Astrocyte (in vitro differentiated cells and primary cell): ENCODE data around the gene THOC2.
"Not testable (repeated sequence)": the region's sequence is repeated elsewhere in the genome, so short reads cannot be mapped to it uniquely, and the experiment has no call there.

ENCODE experiments used
- EZH2 ChIP-seq: IDR thresholded peaks from 2 replicates; pipeline ENCODE4 v1.6.1; 2012; ENCODE audit warnings: mild to moderate bottlenecking, low read length, inconsistent platforms; ENCODE audit not compliant: insufficient read depth
- TF ChIP-seq, protein P1 (sequence below): IDR thresholded peaks from 2 replicates; pipeline ENCODE4 v1.5.1; 2011; ENCODE audit warnings: low read depth, mild to moderate bottlenecking, inconsistent platforms, low read length, moderate library complexity; ENCODE audit not compliant: insufficient read depth

DNA sequence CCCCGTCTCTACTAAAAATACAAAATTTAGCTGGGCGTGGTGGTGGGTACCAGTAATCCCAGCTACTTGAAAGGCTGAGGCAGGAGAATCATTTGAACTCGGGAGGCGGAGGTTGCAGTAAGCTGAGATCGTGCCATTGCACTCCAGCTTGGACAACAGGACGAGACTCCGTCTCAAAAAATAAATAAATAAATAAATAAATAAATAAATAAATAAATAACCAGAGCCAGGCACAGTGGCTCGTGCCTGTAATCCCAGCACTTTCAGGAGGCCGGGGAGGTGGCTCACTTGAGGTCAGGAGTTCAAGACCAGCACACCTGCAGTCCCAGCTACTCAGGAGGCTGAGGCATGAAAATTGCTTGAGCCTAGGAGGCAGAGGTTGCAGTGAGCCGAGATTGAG, 48.9 kb upstream of the THOC2 start:
- TF ChIP-seq, protein P1, sequence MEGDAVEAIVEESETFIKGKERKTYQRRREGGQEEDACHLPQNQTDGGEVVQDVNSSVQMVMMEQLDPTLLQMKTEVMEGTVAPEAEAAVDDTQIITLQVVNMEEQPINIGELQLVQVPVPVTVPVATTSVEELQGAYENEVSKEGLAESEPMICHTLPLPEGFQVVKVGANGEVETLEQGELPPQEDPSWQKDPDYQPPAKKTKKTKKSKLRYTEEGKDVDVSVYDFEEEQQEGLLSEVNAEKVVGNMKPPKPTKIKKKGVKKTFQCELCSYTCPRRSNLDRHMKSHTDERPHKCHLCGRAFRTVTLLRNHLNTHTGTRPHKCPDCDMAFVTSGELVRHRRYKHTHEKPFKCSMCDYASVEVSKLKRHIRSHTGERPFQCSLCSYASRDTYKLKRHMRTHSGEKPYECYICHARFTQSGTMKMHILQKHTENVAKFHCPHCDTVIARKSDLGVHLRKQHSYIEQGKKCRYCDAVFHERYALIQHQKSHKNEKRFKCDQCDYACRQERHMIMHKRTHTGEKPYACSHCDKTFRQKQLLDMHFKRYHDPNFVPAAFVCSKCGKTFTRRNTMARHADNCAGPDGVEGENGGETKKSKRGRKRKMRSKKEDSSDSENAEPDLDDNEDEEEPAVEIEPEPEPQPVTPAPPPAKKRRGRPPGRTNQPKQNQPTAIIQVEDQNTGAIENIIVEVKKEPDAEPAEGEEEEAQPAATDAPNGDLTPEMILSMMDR = not testable (repeated sequence)
- TF ChIP-seq EZH2 = not testable (repeated sequence)
